OCI-LY7 (cell line): ENCODE data around the gene TMEM38A. TPM values are rescaled to one million over a fixed set of nuclear protein-coding genes. Genes with fewer than 3 reads are reported as not detected.

Experiments used
- BruUV-seq: library from RNA; stranded (reverse); fragments of 400-500 nt; replicated peaks from 2 replicates; lab custom pipeline; 2021; lab: Mats Ljungman, UMichigan
- CTCF ChIA-PET: fragments of 300-600 bp; sonication (Branson Sonifier 250); formaldehyde crosslinking; loops from one replicate; lab custom pipeline; 2022; ENCODE audit warnings: antibody characterized with exemption; ENCODE audit not compliant: unreplicated experiment; lab: Charles Lee
- POLR2A ChIA-PET: fragments of 300-600 bp; sonication (Branson Sonifier 250); formaldehyde crosslinking; loops from one replicate; lab custom pipeline; 2022; ENCODE audit warnings: antibody characterized with exemption; lab: Charles Lee
- DNase-seq: peaks from one replicate; pipeline ENCODE4 v3.0.0-alpha.2; 2015; ENCODE audit warnings: low spot score
- H2AFZ ChIP-seq: fragments of 200-600 bp; sonication (generic), shearing (Covaris generic); 2 replicates; pipeline ENCODE4 v1.6.1; 2014; ENCODE audit warnings: mild to moderate bottlenecking, antibody characterized with exemption, low read length, moderate library complexity
- H3K27ac ChIP-seq: fragments of 200-600 bp; sonication (generic); 2 replicates; pipeline ENCODE4 v1.5.1; 2014; ENCODE audit warnings: mixed run types, low read depth, mild to moderate bottlenecking, moderate library complexity, low read length, inconsistent platforms; ENCODE audit not compliant: poor library complexity, severe bottlenecking
- H3K36me3 ChIP-seq: fragments of 200-600 bp; sonication (generic); 2 replicates; pipeline ENCODE4 v1.6.1; 2014; ENCODE audit warnings: mild to moderate bottlenecking, antibody characterized with exemption, low read length, moderate library complexity, mixed read lengths; ENCODE audit not compliant: insufficient read depth
- H3K4me1 ChIP-seq: fragments of 200-600 bp; sonication (generic); 2 replicates; pipeline ENCODE4 v1.5.1; 2014; ENCODE audit warnings: mild to moderate bottlenecking, low read length; ENCODE audit not compliant: insufficient read depth, poor library complexity, severe bottlenecking
- H3K4me2 ChIP-seq: fragments of 200-600 bp; sonication (generic); 2 replicates; pipeline ENCODE4 v1.6.1; 2014; ENCODE audit warnings: mild to moderate bottlenecking, low read length
- H3K4me3 ChIP-seq: fragments of 200-600 bp; sonication (generic); 2 replicates; pipeline ENCODE4 v1.5.1; 2014; ENCODE audit warnings: mild to moderate bottlenecking, low read depth, low read length; ENCODE audit not compliant: poor library complexity, severe bottlenecking
- H3K79me2 ChIP-seq: fragments of 200-600 bp; sonication (generic); 2 replicates; pipeline ENCODE4 v1.6.1; 2016; ENCODE audit warnings: low read depth, mild to moderate bottlenecking, low read length, moderate library complexity, mixed read lengths; ENCODE audit not compliant: insufficient read depth
- H3K9me2 ChIP-seq: fragments of 200-600 bp; sonication (generic); 2 replicates; pipeline ENCODE4 v1.6.1; 2016; ENCODE audit warnings: mild to moderate bottlenecking, low read length, mixed read lengths; ENCODE audit not compliant: insufficient read depth
- H3K9me3 ChIP-seq: fragments of 200-600 bp; sonication (generic); 2 replicates; pipeline ENCODE4 v1.6.1; 2014; ENCODE audit warnings: mild to moderate bottlenecking, mixed run types, low read length, mixed read lengths
- H4K20me1 ChIP-seq: fragments of 200-600 bp; sonication (generic); 2 replicates; pipeline ENCODE4 v1.6.1; 2014; ENCODE audit warnings: mild to moderate bottlenecking, antibody characterized with exemption, low read length, moderate library complexity, mixed read lengths; ENCODE audit not compliant: insufficient read depth
- EZH2phosphoT487 ChIP-seq: fragments of 200-600 bp; sonication (generic); IDR thresholded peaks from 2 replicates; pipeline ENCODE4 v1.6.1; 2018; ENCODE audit warnings: low read depth, borderline replicate concordance, mild to moderate bottlenecking, mixed run types, antibody characterized with exemption, low read length, moderate library complexity, mixed read lengths
- intact Hi-C: fragments of 100-400 bp; cut with micrococcal nuclease; formaldehyde crosslinking; loops from one replicate; pipeline ENCODE4 v1.10.0; 2022; ENCODE audit not compliant: unreplicated experiment
- total RNA-seq, 2 experiments: library from RNA; depleted of rRNA in 1 of 2; stranded (reverse); fragments of >200 nt in 1 of 2; shearing (Covaris generic) in 1 of 2; gene quantifications; 2 replicates each; pipeline ENCODE4 v1.2.3, GENCODE V29; 2014 to 2022
- TF ChIP-seq, protein P1 (sequence below): fragments of 200-600 bp; sonication (generic); conservative IDR thresholded peaks from 2 replicates; pipeline ENCODE4 v1.5.1; 2014; ENCODE audit warnings: mild to moderate bottlenecking, antibody characterized with exemption, low read length, moderate library complexity, mixed read lengths

TMEM38A gene
- total RNA-seq, 2 experiments from 2014 or later: 18.1 to 20.4 TPM

DNA sequence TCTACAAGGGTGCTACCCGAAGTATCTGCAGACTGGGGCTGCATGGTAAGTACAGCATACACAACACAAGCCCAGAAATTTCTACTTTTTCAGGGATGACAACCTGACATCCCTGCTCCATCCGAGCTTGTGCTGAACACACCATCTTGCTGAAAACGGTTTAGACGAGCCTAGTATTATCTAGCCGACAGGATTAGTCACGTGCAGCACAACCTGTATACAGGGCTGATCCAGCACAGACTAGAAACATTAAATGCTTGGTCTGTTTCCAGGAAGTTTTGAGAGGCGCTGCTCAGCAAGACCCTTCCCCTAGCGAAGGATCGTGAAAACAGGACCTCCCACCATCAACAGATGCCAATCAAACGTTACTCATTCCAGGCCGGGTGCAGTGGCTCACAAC lies 5.2 kb upstream of the TMEM38A start:
- Histone ChIP-seq H3K27ac (no peak overlapping the region), H4K20me1 (peaks cover 21% of the 10 kb centered on the region), H2AFZ (no peak overlapping the region), H3K4me1 (peaks cover 19% of the 10 kb centered on the region), H3K36me3 (peaks cover 88% of the 10 kb centered on the region), H3K9me2 (no peaks in the 10 kb centered on the region), H3K79me2 (peaks cover 44% of the 10 kb centered on the region), H3K9me3 (no peaks in the 10 kb centered on the region), H3K4me2 (no peak overlapping the region), H3K4me3 (no peak overlapping the region)
- CTCF ChIA-PET: no interaction called here
- POLR2A ChIA-PET: no interaction called here
- no TSS peak for BruUV-seq
- DNase-seq: no peak
- TF ChIP-seq, protein P1, sequence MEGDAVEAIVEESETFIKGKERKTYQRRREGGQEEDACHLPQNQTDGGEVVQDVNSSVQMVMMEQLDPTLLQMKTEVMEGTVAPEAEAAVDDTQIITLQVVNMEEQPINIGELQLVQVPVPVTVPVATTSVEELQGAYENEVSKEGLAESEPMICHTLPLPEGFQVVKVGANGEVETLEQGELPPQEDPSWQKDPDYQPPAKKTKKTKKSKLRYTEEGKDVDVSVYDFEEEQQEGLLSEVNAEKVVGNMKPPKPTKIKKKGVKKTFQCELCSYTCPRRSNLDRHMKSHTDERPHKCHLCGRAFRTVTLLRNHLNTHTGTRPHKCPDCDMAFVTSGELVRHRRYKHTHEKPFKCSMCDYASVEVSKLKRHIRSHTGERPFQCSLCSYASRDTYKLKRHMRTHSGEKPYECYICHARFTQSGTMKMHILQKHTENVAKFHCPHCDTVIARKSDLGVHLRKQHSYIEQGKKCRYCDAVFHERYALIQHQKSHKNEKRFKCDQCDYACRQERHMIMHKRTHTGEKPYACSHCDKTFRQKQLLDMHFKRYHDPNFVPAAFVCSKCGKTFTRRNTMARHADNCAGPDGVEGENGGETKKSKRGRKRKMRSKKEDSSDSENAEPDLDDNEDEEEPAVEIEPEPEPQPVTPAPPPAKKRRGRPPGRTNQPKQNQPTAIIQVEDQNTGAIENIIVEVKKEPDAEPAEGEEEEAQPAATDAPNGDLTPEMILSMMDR: no peak
- intact Hi-C loops: no loop called here

DNA sequence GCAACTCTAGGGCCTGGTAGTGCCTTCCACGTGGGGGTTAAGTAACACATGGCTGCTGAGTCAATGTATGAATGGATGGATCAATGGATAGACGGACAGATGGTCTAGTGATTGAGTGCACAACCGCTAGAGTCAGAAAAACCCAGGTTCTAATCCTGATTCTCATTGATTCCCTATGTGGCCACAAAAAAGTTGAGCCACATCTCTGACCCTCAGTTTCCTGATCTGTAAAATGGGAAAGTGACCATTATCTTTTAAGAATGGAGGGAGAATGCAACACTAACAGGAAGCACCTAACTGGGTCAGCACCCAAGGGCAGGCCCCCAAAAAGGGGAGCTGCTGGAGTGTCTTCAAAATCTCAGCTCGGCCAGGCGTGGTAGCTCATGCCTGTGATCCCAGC lies 3.6 kb upstream of the TMEM38A start:
- Histone ChIP-seq H3K36me3 (peaks cover 72% of the 10 kb centered on the region), H3K9me3 (no peaks in the 10 kb centered on the region), H3K79me2 (peaks cover 52% of the 10 kb centered on the region), H2AFZ (no peak overlapping the region), H3K4me3 (no peak overlapping the region), H4K20me1 (peaks cover 21% of the 10 kb centered on the region), H3K4me1 (peaks cover 20% of the 10 kb centered on the region), H3K4me2 (no peak overlapping the region), H3K27ac (no peak overlapping the region), H3K9me2 (no peaks in the 10 kb centered on the region)
- DNase-seq: no peak
- intact Hi-C loops: no loop called here
- ChIA-PET POLR2A (interaction anchor here (0.6 kb wide), 1 partner anchor 73 kb away, joined by 4 read pairs; no protein-coding TSS in a partner anchor), CTCF (no interaction called here)
- BruUV-seq: no TSS peak
- TF ChIP-seq, protein P1: no peak
- TF ChIP-seq EZH2phosphoT487: no peak

DNA sequence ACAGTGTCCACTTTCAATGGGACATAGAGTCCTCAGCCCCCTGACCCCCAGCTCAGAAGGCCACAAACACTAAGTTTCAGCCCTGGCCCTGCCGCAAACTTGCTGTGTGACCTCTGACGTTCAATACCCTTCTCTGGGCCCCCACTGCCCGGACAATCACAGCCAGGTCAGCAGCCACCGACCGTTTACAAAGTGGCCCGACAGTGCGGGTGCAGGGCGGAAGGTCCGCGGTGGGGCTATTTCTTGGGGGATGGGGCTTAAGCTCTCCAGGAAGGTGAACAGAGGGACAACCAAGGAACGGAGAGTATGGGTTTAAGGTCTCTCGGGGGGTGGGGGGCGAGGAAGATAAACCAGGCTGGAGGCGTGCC lies 1.5 kb upstream of the TMEM38A start:
- peaks cover 51% of the 10 kb centered on the region for H3K36me3 ChIP-seq
- H3K4me2 ChIP-seq: peak overlapping the region; percentile 100
- H3K4me1 ChIP-seq: peaks cover 29% of the 10 kb centered on the region
- peak overlapping the region; percentile 96 for H3K4me3 ChIP-seq
- ChIA-PET CTCF (no interaction called here), POLR2A (interaction anchor here (0.6 to 1.0 kb wide), 4 partner anchors 59 to 218 kb away, joined by 3 to 5 read pairs (median 3); no protein-coding TSS in a partner anchor)
- no peak overlapping the region for H2AFZ ChIP-seq
- TF ChIP-seq, protein P1: no peak
- no peak for TF ChIP-seq EZH2phosphoT487
- peaks cover 21% of the 10 kb centered on the region for H4K20me1 ChIP-seq
- H3K9me3 ChIP-seq: no peaks in the 10 kb centered on the region
- no peaks in the 10 kb centered on the region for H3K9me2 ChIP-seq
- no peak for DNase-seq
- H3K79me2 ChIP-seq: peaks cover 57% of the 10 kb centered on the region
- H3K27ac ChIP-seq: peak overlapping the region; percentile 83
- intact Hi-C loops: no loop called here
- BruUV-seq: TSS peak; percentile 58
